SK-N-SH (cell line): ENCODE measurements around the gene SNIP1. TPM values are rescaled to one million over a fixed set of nuclear protein-coding genes. Genes with fewer than 3 reads are reported as not detected.

Experiments used
- CTCF ChIA-PET: fragments of 300-600, 350-600 bp; formaldehyde crosslinking; extraction: SDS; loops from one replicate; lab custom pipeline; 2021; lab: Yijun Ruan, JAX
- POLR2A ChIA-PET: fragments of 350-600 bp; sonication (Branson Sonifier 250); formaldehyde crosslinking; extraction: SDS; loops from one replicate; lab custom pipeline; 2020; ENCODE audit warnings: antibody characterized with exemption, inconsistent platforms; lab: Yijun Ruan, JAX
- DNase-seq: peaks from one replicate; pipeline ENCODE4 v3.0.0; 2012
- H2AFZ ChIP-seq: fragments of 200-600 bp; sonication (generic); 2 replicates; pipeline ENCODE4 v1.8.1; 2016; ENCODE audit warnings: antibody characterized with exemption, mild to moderate bottlenecking, low read depth
- H3F3A ChIP-seq: fragments of 200-600 bp; sonication (generic); replicated peaks from 2 replicates; pipeline ENCODE3; 2016; ENCODE audit warnings: antibody characterized with exemption, mild to moderate bottlenecking; ENCODE audit not compliant: insufficient read depth
- H3K27ac ChIP-seq, 2 experiments: fragments of 200-500 bp in 1 of 2; fragments of 200-600 bp in 1 of 2; sonication (Bioruptor generic) in 1 of 2; sonication (generic), shearing (Covaris generic) in 1 of 2; 2 replicates each; pipeline versions ENCODE4 v1.5.1 to v1.6.1; 2014 to 2016; ENCODE audit warnings: low read depth in 2 of 2, inconsistent platforms in 1 of 2, low read length in 1 of 2, mild to moderate bottlenecking in 1 of 2, mixed read lengths in 1 of 2
- H3K27me3 ChIP-seq: fragments of 200-600 bp; sonication (generic), shearing (Covaris generic); 2 replicates; pipeline ENCODE4 v1.6.1; 2016; ENCODE audit warnings: mixed run types; ENCODE audit not compliant: insufficient read depth
- H3K36me3 ChIP-seq, 2 experiments: fragments of 200-500 bp in 1 of 2; fragments of 200-600 bp in 1 of 2; sonication (Bioruptor generic) in 1 of 2; sonication (generic) in 1 of 2; replicated peaks in 1 of 2; 2 replicates each; pipeline versions ENCODE3 to v1.5.1; 2014 to 2016; ENCODE audit warnings: low read length in 1 of 2, mild to moderate bottlenecking in 1 of 2; ENCODE audit not compliant: insufficient read depth in 2 of 2, control insufficient read depth in 1 of 2
- H3K4me1 ChIP-seq, 2 experiments: fragments of 200-500 bp in 1 of 2; fragments of 200-600 bp in 1 of 2; sonication (Bioruptor generic) in 1 of 2; sonication (generic), shearing (Covaris generic) in 1 of 2; 2 replicates each; pipeline versions ENCODE4 v1.5.1 to v1.6.1; 2014 to 2016; ENCODE audit warnings: low read depth in 1 of 2, low read length in 1 of 2, mixed run types in 1 of 2; ENCODE audit not compliant: insufficient read depth in 2 of 2, control insufficient read depth in 1 of 2
- H3K4me2 ChIP-seq: fragments of 200-600 bp; sonication (generic), shearing (Covaris generic); 2 replicates; pipeline ENCODE4 v1.6.1; 2017; ENCODE audit warnings: mixed run types
- H3K4me3 ChIP-seq, 2 experiments: fragments of 200-500 bp in 1 of 2; fragments of 200-600 bp in 1 of 2; sonication (Bioruptor generic) in 1 of 2; sonication (generic), shearing (Covaris generic) in 1 of 2; 2 replicates each; pipeline versions ENCODE4 v1.5.1 to v1.8.1; 2014 to 2016; ENCODE audit warnings: low read depth in 2 of 2, inconsistent platforms in 1 of 2, low read length in 1 of 2, mild to moderate bottlenecking in 1 of 2, mixed read lengths in 1 of 2, moderate library complexity in 1 of 2
- H3K79me2 ChIP-seq: fragments of 200-600 bp; sonication (generic); 2 replicates; pipeline ENCODE4 v1.8.1; 2017; ENCODE audit warnings: mild to moderate bottlenecking; ENCODE audit not compliant: insufficient read depth
- H3K9ac ChIP-seq: fragments of 200-600 bp; sonication (generic); 2 replicates; pipeline ENCODE4 v1.6.1; 2017; ENCODE audit warnings: mixed run types
- H3K9me2 ChIP-seq: fragments of 200-600 bp; sonication (generic); 2 replicates; pipeline ENCODE4 v1.6.1; 2017; ENCODE audit warnings: mixed run types
- H3K9me3 ChIP-seq: fragments of 200-600 bp; sonication (generic); 2 replicates; pipeline ENCODE4 v1.6.1; 2017; ENCODE audit warnings: mixed run types, mild to moderate bottlenecking, moderate library complexity
- H4K20me1 ChIP-seq: fragments of 200-600 bp; sonication (generic); 2 replicates; pipeline ENCODE4 v1.6.1; 2017; ENCODE audit warnings: mild to moderate bottlenecking, mixed run types; ENCODE audit not compliant: insufficient read depth
- CHD2 ChIP-seq: fragments of 150-350 bp; IDR thresholded peaks from 2 replicates; pipeline ENCODE4 v1.6.1; 2018; ENCODE audit warnings: low read length; ENCODE audit not compliant: partially characterized antibody
- ELF1 ChIP-seq: IDR thresholded peaks from 2 replicates; pipeline ENCODE4 v1.4.0; 2012
- EZH2phosphoT487 ChIP-seq: fragments of 200-600 bp; sonication (generic); IDR thresholded peaks from 2 replicates; pipeline ENCODE4 v1.6.1; 2017; ENCODE audit warnings: low read depth, mixed run types, mild to moderate bottlenecking, antibody characterized with exemption, moderate library complexity, borderline replicate concordance
- FOXJ3 ChIP-seq: sonication (generic); formaldehyde crosslinking; IDR thresholded peaks from 2 replicates; pipeline ENCODE4 v1.5.1; 2020; ENCODE audit warnings: mild to moderate bottlenecking, missing genetic modification reagents
- MEF2A ChIP-seq: IDR thresholded peaks from 2 replicates; pipeline ENCODE4 v1.4.0; 2012; ENCODE audit warnings: low read depth, borderline replicate concordance
- MXI1 ChIP-seq: IDR thresholded peaks from 2 replicates; pipeline ENCODE4 v1.6.1; 2012; ENCODE audit warnings: mild to moderate bottlenecking, low read depth, low read length, improper control_type of control experiment
- RAD21 ChIP-seq: IDR thresholded peaks from 2 replicates; pipeline ENCODE4 v1.6.1; 2012; ENCODE audit warnings: mild to moderate bottlenecking, low read length
- SIN3A ChIP-seq: IDR thresholded peaks from 2 replicates; pipeline ENCODE4 v1.6.1; 2012; ENCODE audit warnings: low read depth, mild to moderate bottlenecking, low read length, moderate library complexity, borderline replicate concordance
- YY1 ChIP-seq: IDR thresholded peaks from 2 replicates; pipeline ENCODE4 v1.4.0; 2012; ENCODE audit warnings: low read depth, mild to moderate bottlenecking
- WGBS: methylation state at CpG from one replicate; pipeline ENCODE4 v1.1.6; 2017; ENCODE audit warnings: low lambda C conversion rate; 5-methylcytosine and 5-hydroxymethylcytosine counted together
- polyA plus RNA-seq, 3 experiments: library from polyadenylated mRNA; depleted of rRNA; stranded (reverse); fragments of >200 nt; gene quantifications; 2 replicates each; pipeline ENCODE4 v1.2.3, GENCODE V29; 2012
- TF ChIP-seq, protein P1 (sequence below): IDR thresholded peaks from 2 replicates; pipeline ENCODE4 v1.4.0; 2012; ENCODE audit warnings: low read depth, borderline replicate concordance
- TF ChIP-seq, protein P2 (sequence below): IDR thresholded peaks from 2 replicates; pipeline ENCODE4 v1.4.0; 2012; ENCODE audit warnings: low read depth
- TF ChIP-seq, protein P3 (sequence below): fragments of 150-350 bp; IDR thresholded peaks from 2 replicates; pipeline ENCODE4 v1.6.1; 2016; ENCODE audit warnings: mild to moderate bottlenecking, low read depth, low read length

Gene SNIP1
- polyA plus RNA-seq, 1 of the 3 experiments (the other 2 are of a cell fraction) = 10.2 TPM

DNA sequence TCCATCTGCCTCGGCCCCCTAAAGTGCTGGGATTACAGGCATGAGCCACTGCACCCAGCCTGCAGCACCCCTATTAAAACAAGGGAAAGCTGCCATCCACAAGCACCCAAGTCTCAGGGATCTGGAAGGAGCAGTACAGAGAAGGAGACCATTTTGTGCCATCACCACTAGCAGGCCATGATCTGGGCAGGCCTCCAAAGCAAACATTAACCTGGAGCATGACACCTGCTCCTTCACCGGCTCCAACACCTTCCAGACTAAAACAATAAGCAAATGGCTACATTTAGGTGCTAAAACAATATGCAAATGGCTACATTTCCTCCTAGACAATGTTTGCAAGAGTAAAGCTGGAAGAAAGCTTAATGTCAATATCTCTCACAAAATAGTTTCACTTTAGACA is 56.3 kb downstream of the SNIP1 start:
- TF ChIP-seq, protein P1, sequence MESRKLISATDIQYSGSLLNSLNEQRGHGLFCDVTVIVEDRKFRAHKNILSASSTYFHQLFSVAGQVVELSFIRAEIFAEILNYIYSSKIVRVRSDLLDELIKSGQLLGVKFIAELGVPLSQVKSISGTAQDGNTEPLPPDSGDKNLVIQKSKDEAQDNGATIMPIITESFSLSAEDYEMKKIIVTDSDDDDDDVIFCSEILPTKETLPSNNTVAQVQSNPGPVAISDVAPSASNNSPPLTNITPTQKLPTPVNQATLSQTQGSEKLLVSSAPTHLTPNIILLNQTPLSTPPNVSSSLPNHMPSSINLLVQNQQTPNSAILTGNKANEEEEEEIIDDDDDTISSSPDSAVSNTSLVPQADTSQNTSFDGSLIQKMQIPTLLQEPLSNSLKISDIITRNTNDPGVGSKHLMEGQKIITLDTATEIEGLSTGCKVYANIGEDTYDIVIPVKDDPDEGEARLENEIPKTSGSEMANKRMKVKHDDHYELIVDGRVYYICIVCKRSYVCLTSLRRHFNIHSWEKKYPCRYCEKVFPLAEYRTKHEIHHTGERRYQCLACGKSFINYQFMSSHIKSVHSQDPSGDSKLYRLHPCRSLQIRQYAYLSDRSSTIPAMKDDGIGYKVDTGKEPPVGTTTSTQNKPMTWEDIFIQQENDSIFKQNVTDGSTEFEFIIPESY = no peak
- TF ChIP-seq, protein P2, sequence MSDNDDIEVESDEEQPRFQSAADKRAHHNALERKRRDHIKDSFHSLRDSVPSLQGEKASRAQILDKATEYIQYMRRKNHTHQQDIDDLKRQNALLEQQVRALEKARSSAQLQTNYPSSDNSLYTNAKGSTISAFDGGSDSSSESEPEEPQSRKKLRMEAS = no peak
- TF ChIP-seq SIN3A (no peak), FOXJ3 (no peak), EZH2phosphoT487 (no peak), MEF2A (no peak), YY1 (no peak)
- no peak overlapping the region for H3K9ac ChIP-seq
- POLR2A ChIA-PET = no interaction called here
- no peaks in the 10 kb centered on the region for H3K27me3 ChIP-seq
- no peak overlapping the region for H2AFZ ChIP-seq
- peaks cover 9 to 19% of the 10 kb centered on the region in 2 experiments for H3K4me1 ChIP-seq
- no peak for DNase-seq
- peaks cover 31 to 60% of the 10 kb centered on the region in 2 experiments for H3K36me3 ChIP-seq
- no peak overlapping the region for H3K4me2 ChIP-seq
- H3K79me2 ChIP-seq = peaks cover 24% of the 10 kb centered on the region
- H3K9me3 ChIP-seq = no peaks in the 10 kb centered on the region
- no peak overlapping the region for H3K27ac ChIP-seq
- no peaks in the 10 kb centered on the region for H3K9me2 ChIP-seq
- H3K4me3 ChIP-seq = no peak overlapping the region
- CTCF ChIA-PET = interaction anchor here (1.0 to 21.1 kb wide), 6 partner anchors 11 to 981 kb away, joined by 3 to 481 read pairs (median 22); partner anchors contain the start of gene MEAF6
- no peaks in the 10 kb centered on the region for H4K20me1 ChIP-seq
- WGBS = 96% methylated on average over 2 of the region's 2 CpGs
- H3F3A ChIP-seq = peaks cover 29% of the 10 kb centered on the region

DNA sequence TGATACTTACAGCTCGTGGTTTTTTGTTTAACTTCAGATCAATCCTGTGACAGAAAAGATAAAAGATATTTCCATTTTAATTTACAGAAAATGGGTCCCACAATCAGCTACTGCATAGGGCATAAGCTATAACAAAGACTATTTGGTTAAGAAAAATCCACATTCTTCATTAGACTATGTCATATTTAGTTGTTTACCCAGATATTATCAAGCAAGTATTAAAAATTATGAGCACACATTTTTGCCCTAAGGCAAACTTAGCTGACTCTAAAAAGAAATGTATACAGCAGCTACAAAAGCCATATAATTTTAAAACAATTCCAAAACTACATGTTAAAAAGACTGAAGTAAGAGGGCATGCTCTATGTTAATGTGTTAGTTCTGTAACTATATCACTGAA is 58.2 kb downstream of the SNIP1 start:
- H4K20me1 ChIP-seq = no peaks in the 10 kb centered on the region
- POLR2A ChIA-PET = interaction anchor here (0.7 to 1.0 kb wide), 2 partner anchors 18 to 61 kb away, joined by 3 to 4 read pairs; partner anchors contain the start of genes DNALI1 and MEAF6
- 52% methylated on average over 1 of the region's 1 CpG for WGBS
- no peaks in the 10 kb centered on the region for H3K9me2 ChIP-seq
- peaks cover 21% of the 10 kb centered on the region for H3K79me2 ChIP-seq
- TF ChIP-seq, protein P3, sequence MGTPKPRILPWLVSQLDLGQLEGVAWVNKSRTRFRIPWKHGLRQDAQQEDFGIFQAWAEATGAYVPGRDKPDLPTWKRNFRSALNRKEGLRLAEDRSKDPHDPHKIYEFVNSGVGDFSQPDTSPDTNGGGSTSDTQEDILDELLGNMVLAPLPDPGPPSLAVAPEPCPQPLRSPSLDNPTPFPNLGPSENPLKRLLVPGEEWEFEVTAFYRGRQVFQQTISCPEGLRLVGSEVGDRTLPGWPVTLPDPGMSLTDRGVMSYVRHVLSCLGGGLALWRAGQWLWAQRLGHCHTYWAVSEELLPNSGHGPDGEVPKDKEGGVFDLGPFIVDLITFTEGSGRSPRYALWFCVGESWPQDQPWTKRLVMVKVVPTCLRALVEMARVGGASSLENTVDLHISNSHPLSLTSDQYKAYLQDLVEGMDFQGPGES = no peak
- no peak for TF ChIP-seq CHD2
- TF ChIP-seq ELF1 = no peak
- TF ChIP-seq RAD21 = no peak
- TF ChIP-seq MXI1 = no peak
- TF ChIP-seq YY1 = no peak
- H3K27me3 ChIP-seq = no peaks in the 10 kb centered on the region
- no peaks in the 10 kb centered on the region for H3K9me3 ChIP-seq
- peaks cover 27 to 62% of the 10 kb centered on the region in 2 experiments for H3K36me3 ChIP-seq
- CTCF ChIA-PET = interaction anchor here (0.7 to 21.1 kb wide), 7 partner anchors 9 to 979 kb away, joined by 3 to 481 read pairs (median 7); partner anchors contain the start of gene MEAF6
- peaks cover 27% of the 10 kb centered on the region for H3F3A ChIP-seq
- H2AFZ ChIP-seq = no peak overlapping the region
- H3K4me1 ChIP-seq = peaks cover 9 to 19% of the 10 kb centered on the region in 2 experiments
- peak overlapping the region in 1 of 2 experiments; percentile 59; a peak in 2 of 4 replicates for H3K27ac ChIP-seq
- DNase-seq = no peak
- no peak overlapping the region for H3K9ac ChIP-seq
- H3K4me2 ChIP-seq = no peak overlapping the region
- H3K4me3 ChIP-seq = no peak overlapping the region
